Aorta (tissue), 5 donors: ENCODE data around the gene CCL18. TPM values are rescaled to one million over a fixed set of nuclear protein-coding genes. Genes with fewer than 3 reads are reported as not detected.

ENCODE experiments used
- ATAC-seq: fragments of 200-7000 bp; cut with Tn5 transposase; one replicate; pipeline ENCODE4 v1.9.1; 2022; ENCODE audit warnings: moderate library complexity; ENCODE audit not compliant: low FRiP score
- DNase-seq, 2 donors: peaks; one replicate each; pipeline ENCODE4 v3.0.0-alpha.2; 2020
- H3K27ac ChIP-seq, 2 donors: one replicate each; pipeline ENCODE4 v1.5.1; 2013; ENCODE audit warnings: low read length in 2 of 2, mild to moderate bottlenecking in 2 of 2, moderate library complexity in 2 of 2, control low read depth in 1 of 2, inconsistent platforms in 1 of 2, low read depth in 1 of 2
- H3K27me3 ChIP-seq, 2 donors: one replicate each; pipeline ENCODE4 v1.6.1; 2013; ENCODE audit warnings: control low read depth in 1 of 2, low read length in 1 of 2, mild to moderate bottlenecking in 1 of 2, moderate library complexity in 1 of 2; ENCODE audit not compliant: insufficient read depth in 2 of 2, control insufficient read depth in 1 of 2
- H3K36me3 ChIP-seq, 2 donors: one replicate each; pipeline ENCODE4 v1.6.1; 2013; ENCODE audit warnings: control low read depth in 1 of 2, low read length in 1 of 2, mild to moderate bottlenecking in 1 of 2; ENCODE audit not compliant: insufficient read depth in 2 of 2, control insufficient read depth in 1 of 2
- H3K4me1 ChIP-seq, 2 donors: one replicate each; pipeline ENCODE4 v1.6.1; 2013; ENCODE audit warnings: low read length in 2 of 2, control low read depth in 1 of 2, mild to moderate bottlenecking in 1 of 2, moderate library complexity in 1 of 2; ENCODE audit not compliant: insufficient read depth in 2 of 2, control insufficient read depth in 1 of 2
- H3K4me3 ChIP-seq, 2 donors: one replicate each; pipeline ENCODE4 v1.5.1; 2013; ENCODE audit warnings: low read length in 2 of 2, control low read depth in 1 of 2, mild to moderate bottlenecking in 1 of 2
- H3K9me3 ChIP-seq: one replicate; pipeline ENCODE4 v1.6.1; 2013; ENCODE audit warnings: mild to moderate bottlenecking, low read length; ENCODE audit not compliant: control insufficient read depth
- WGBS, 2 donors: extraction: QIAGEN DNeasy Blood & Tissue Kit; methylation state at CpG; one replicate each; pipeline ENCODE4 v1.1.7; 2013; 5-methylcytosine and 5-hydroxymethylcytosine counted together
- intact Hi-C, 2 donors: fragments of 100-400 bp; cut with DNase I; formaldehyde crosslinking; loops; one replicate each; pipeline versions ENCODE4 v1.14.2 to v1.15.0; 2022
- polyA plus RNA-seq, 2 donors: library from polyadenylated mRNA; stranded (reverse); fragments of 200-250 nt; gene quantifications; one replicate each; pipeline ENCODE4 v1.2.3, GENCODE V29; 2013
- total RNA-seq, 2 donors: library from RNA; stranded (reverse); fragmentation: NEBNext Ultra II Directional; extraction: Animal tissue kit (Norgen Biotek cat#: 25700); gene quantifications; one replicate each; pipeline ENCODE4 v1.2.1, GENCODE V29; 2021
- donor health status: healthy with polysubstance abuse.
- donor health status: Bipolar disorder and iron deficiency.
- donor health status: DM: no; HTN: no; CAD: no.
- donor health status: DM: no; HTN: no; CAD: no.
- donor health status: DM: yes; HTN: yes; CAD: no.

The CCL18 gene
- total and polyA plus RNA-seq, 4 donors: 0.64 to 53.0 (median 22.3) TPM

- no peak overlapping the region for H3K4me3 ChIP-seq
- H3K9me3 ChIP-seq: no peaks in the 10 kb centered on the region
- H3K27ac ChIP-seq: no peak overlapping the region
- 91 to 93% methylated on average over 1 of the region's 1 CpG for WGBS, 2 donors
- intact Hi-C loops: no loop called here
- no peaks in the 10 kb centered on the region for H3K4me1 ChIP-seq
- no peak for DNase-seq
- H3K36me3 ChIP-seq: no peaks in the 10 kb centered on the region
- no peak for ATAC-seq
- peaks cover 0 to 3% of the 10 kb centered on the region in 2 donors for H3K27me3 ChIP-seq
Measured at GRCh38 chr17:36030956-36031355, 33.1 kb upstream of the CCL18 start.

GRCh38 chr17:36034127-36034526 lies 29.9 kb upstream of the CCL18 start:
- no peak for DNase-seq
- ATAC-seq: no peak
- Histone ChIP-seq H3K36me3 (no peaks in the 10 kb centered on the region), H3K9me3 (no peaks in the 10 kb centered on the region), H3K4me3 (no peak overlapping the region), H3K27me3 (peaks cover 0 to 3% of the 10 kb centered on the region in 2 donors), H3K4me1 (no peaks in the 10 kb centered on the region), H3K27ac (no peak overlapping the region)
- intact Hi-C loops: no loop called here
- 17 to 32% methylated on average over 3 of the region's 3 CpGs for WGBS, 2 donors

GRCh38 chr17:36036235-36036634 lies 27.8 kb upstream of the CCL18 start:
- ATAC-seq: no peak
- intact Hi-C loops: no loop called here
- 77 to 80% methylated on average over 4 of the region's 4 CpGs for WGBS, 2 donors

GRCh38 chr17:36048066-36048465 lies 16.0 kb upstream of the CCL18 start:
- intact Hi-C loops: no loop called here
- WGBS, 2 donors: 73 to 74% methylated on average over 2 of the region's 2 CpGs
- Histone ChIP-seq H3K27ac (no peak overlapping the region), H3K4me3 (no peak overlapping the region), H3K4me1 (no peaks in the 10 kb centered on the region), H3K9me3 (peaks cover 2% of the 10 kb centered on the region), H3K27me3 (no peaks in the 10 kb centered on the region), H3K36me3 (no peaks in the 10 kb centered on the region)
- no peak for ATAC-seq
- DNase-seq: no peak

More at GRCh38 chr17:36036235-36036634, 27.8 kb upstream of the CCL18 start:
- Histone ChIP-seq H3K4me1 (no peaks in the 10 kb centered on the region), H3K4me3 (no peak overlapping the region), H3K36me3 (no peaks in the 10 kb centered on the region), H3K27me3 (peaks cover 0 to 3% of the 10 kb centered on the region in 2 donors), H3K27ac (no peak overlapping the region), H3K9me3 (no peaks in the 10 kb centered on the region)
- DNase-seq: no peak

GRCh38 chr17:36049643-36050042 lies 14.4 kb upstream of the CCL18 start:
- ATAC-seq: no peak
- Histone ChIP-seq H3K27me3 (no peaks in the 10 kb centered on the region), H3K9me3 (peaks cover 2% of the 10 kb centered on the region), H3K4me1 (no peaks in the 10 kb centered on the region), H3K4me3 (no peak overlapping the region), H3K36me3 (no peaks in the 10 kb centered on the region), H3K27ac (no peak overlapping the region)
- no peak for DNase-seq
- intact Hi-C loops: no loop called here
- 93 to 98% methylated on average over 2 of the region's 2 CpGs for WGBS, 2 donors

- no peaks in the 10 kb centered on the region for H3K27me3 ChIP-seq
- WGBS, 2 donors: 89 to 90% methylated on average over 2 of the region's 2 CpGs
- intact Hi-C loops: no loop called here
- peaks cover 1% of the 10 kb centered on the region for H3K9me3 ChIP-seq
- ATAC-seq: no peak
- H3K4me3 ChIP-seq: no peak overlapping the region
- no peak overlapping the region for H3K27ac ChIP-seq
- H3K36me3 ChIP-seq: no peaks in the 10 kb centered on the region
- DNase-seq: no peak
- no peaks in the 10 kb centered on the region for H3K4me1 ChIP-seq
Measured at GRCh38 chr17:36055171-36055570, 8.9 kb upstream of the CCL18 start.

- Histone ChIP-seq H3K4me1 (no peaks in the 10 kb centered on the region), H3K36me3 (no peaks in the 10 kb centered on the region), H3K27me3 (no peaks in the 10 kb centered on the region), H3K27ac (no peak overlapping the region), H3K9me3 (peaks cover 1% of the 10 kb centered on the region), H3K4me3 (no peak overlapping the region)
- intact Hi-C loops: no loop called here
- ATAC-seq (no peak), DNase-seq (no peak)
- WGBS, 2 donors: 71 to 79% methylated on average over 4 of the region's 4 CpGs
Measured at GRCh38 chr17:36055921-36056520, 8.1 kb upstream of the CCL18 start.

GRCh38 chr17:36057911-36058310 lies 6.2 kb upstream of the CCL18 start:
- Histone ChIP-seq H3K4me3 (no peak overlapping the region), H3K4me1 (no peaks in the 10 kb centered on the region), H3K9me3 (peaks cover 3% of the 10 kb centered on the region), H3K27ac (no peak overlapping the region), H3K36me3 (no peaks in the 10 kb centered on the region), H3K27me3 (no peaks in the 10 kb centered on the region)
- ATAC-seq (no peak), DNase-seq (no peak)
- intact Hi-C loops: no loop called here

- WGBS, 2 donors: 80 to 87% methylated on average over 7 of the region's 7 CpGs
- ATAC-seq (no peak), DNase-seq (no peak)
- H3K9me3 ChIP-seq: peaks cover 3% of the 10 kb centered on the region
- no peak overlapping the region for H3K4me3 ChIP-seq
- intact Hi-C loops: no loop called here
- H3K27me3 ChIP-seq: no peaks in the 10 kb centered on the region
- H3K27ac ChIP-seq: no peak overlapping the region
- H3K4me1 ChIP-seq: no peaks in the 10 kb centered on the region
- H3K36me3 ChIP-seq: no peaks in the 10 kb centered on the region
Measured at GRCh38 chr17:36059406-36059805, 4.7 kb upstream of the CCL18 start.
